ENCODE measurements around the gene SLC47A2. TPM values are rescaled to one million over a fixed set of nuclear protein-coding genes. Genes with fewer than 3 reads are reported as not detected.

The SLC47A2 gene
- total and polyA plus RNA-seq, 8 donors: 0.78 TPM; not detected in 7

- 93 to 98% (median 96%) methylated on average over 5 to 14 of the region's 14 CpGs for WGBS, 5 donors
- TF ChIP-seq EP300 (IDR thresholded peaks at IDR 0.05): no peak
- TF ChIP-seq, protein P1, sequence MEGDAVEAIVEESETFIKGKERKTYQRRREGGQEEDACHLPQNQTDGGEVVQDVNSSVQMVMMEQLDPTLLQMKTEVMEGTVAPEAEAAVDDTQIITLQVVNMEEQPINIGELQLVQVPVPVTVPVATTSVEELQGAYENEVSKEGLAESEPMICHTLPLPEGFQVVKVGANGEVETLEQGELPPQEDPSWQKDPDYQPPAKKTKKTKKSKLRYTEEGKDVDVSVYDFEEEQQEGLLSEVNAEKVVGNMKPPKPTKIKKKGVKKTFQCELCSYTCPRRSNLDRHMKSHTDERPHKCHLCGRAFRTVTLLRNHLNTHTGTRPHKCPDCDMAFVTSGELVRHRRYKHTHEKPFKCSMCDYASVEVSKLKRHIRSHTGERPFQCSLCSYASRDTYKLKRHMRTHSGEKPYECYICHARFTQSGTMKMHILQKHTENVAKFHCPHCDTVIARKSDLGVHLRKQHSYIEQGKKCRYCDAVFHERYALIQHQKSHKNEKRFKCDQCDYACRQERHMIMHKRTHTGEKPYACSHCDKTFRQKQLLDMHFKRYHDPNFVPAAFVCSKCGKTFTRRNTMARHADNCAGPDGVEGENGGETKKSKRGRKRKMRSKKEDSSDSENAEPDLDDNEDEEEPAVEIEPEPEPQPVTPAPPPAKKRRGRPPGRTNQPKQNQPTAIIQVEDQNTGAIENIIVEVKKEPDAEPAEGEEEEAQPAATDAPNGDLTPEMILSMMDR (IDR thresholded peaks at IDR 0.05): no peak
- no peak for TF ChIP-seq POLR2A (IDR thresholded peaks at IDR 0.05)
- no peak for TF ChIP-seq POLR2AphosphoS5 (IDR thresholded peaks at IDR 0.05)
Measured at GRCh38 chr17:19738073-19738449, 21.7 kb upstream of the SLC47A2 start.

GRCh38 chr17:19737305-19738072 is 21.1 kb upstream of the SLC47A2 start:
- intact Hi-C loops (cut with DNase I; ENCODE audit: low total_unique reads): no loop called here
- no peak for TF ChIP-seq POLR2A (IDR thresholded peaks at IDR 0.05)
- no peak for TF ChIP-seq EP300 (IDR thresholded peaks at IDR 0.05)
- TF ChIP-seq, protein P1 (IDR thresholded peaks at IDR 0.05): no peak
- TF ChIP-seq POLR2AphosphoS5 (IDR thresholded peaks at IDR 0.05): no peak

More at GRCh38 chr17:19738073-19738449, 21.7 kb upstream of the SLC47A2 start:
- intact Hi-C loops (cut with DNase I; ENCODE audit: low total_unique reads): no loop called here
- H3K27ac ChIP-seq: no peak overlapping the region
- no peak for DNase-seq
- H3K36me3 ChIP-seq: peaks cover 0 to 25% (median 10%) of the 10 kb centered on the region in 4 donors
- H3K27me3 ChIP-seq: no peaks in the 10 kb centered on the region
- H3K4me3 ChIP-seq: no peak overlapping the region
- peaks cover 0 to 10% (median 4%) of the 10 kb centered on the region in 4 donors for H3K4me1 ChIP-seq
- no peaks in the 10 kb centered on the region for H3K9me3 ChIP-seq

DNA sequence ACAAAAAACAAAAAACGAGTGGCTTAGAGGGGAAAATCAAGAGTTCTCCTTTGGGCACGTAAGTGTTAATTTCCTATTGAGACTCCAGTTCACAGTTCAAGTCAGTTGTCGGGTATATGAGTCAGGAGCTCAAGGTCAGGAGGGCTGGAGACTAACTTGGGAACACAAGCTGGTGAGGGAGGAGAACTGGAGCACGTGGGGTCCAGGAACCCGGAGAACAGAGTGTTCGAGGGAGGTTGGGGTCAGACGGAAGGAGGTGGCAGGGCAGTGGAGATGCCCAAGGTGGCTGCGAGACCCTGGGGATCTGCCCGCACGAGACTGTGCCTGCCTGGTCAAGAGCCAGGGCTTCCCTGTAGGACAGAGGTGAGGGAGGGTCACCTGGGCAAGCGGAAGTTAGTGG is 19.7 kb upstream of the SLC47A2 start:
- H3K36me3 ChIP-seq: peaks cover 0 to 25% (median 10%) of the 10 kb centered on the region in 4 donors
- H3K27ac ChIP-seq: peak overlapping the region in 1 of 5 donors; percentile 5
- intact Hi-C loops (cut with DNase I; ENCODE audit: low total_unique reads): no loop called here
- H3K4me1 ChIP-seq: peaks cover 0 to 10% (median 4%) of the 10 kb centered on the region in 4 donors
- 67 to 75% (median 71%) methylated on average over 11 of the region's 11 CpGs for WGBS, 5 donors
- H3K4me3 ChIP-seq: no peak overlapping the region
- no peak for DNase-seq
- no peak for TF ChIP-seq POLR2A (IDR thresholded peaks at IDR 0.05)
- no peak for TF ChIP-seq EP300 (IDR thresholded peaks at IDR 0.05)
- TF ChIP-seq, protein P1 (IDR thresholded peaks at IDR 0.05): no peak
- H3K9me3 ChIP-seq: no peaks in the 10 kb centered on the region
- no peaks in the 10 kb centered on the region for H3K27me3 ChIP-seq

More at GRCh38 chr17:19737305-19738072, 21.1 kb upstream of the SLC47A2 start:
- no peaks in the 10 kb centered on the region for H3K27me3 ChIP-seq
- 79 to 87% (median 82%) methylated on average over 10 to 15 of the region's 15 CpGs for WGBS, 5 donors
- H3K4me3 ChIP-seq: no peak overlapping the region
- H3K36me3 ChIP-seq: peaks cover 0 to 25% (median 10%) of the 10 kb centered on the region in 4 donors
- DNase-seq: no peak
- no peaks in the 10 kb centered on the region for H3K9me3 ChIP-seq
- H3K4me1 ChIP-seq: peaks cover 0 to 10% (median 4%) of the 10 kb centered on the region in 4 donors
- H3K27ac ChIP-seq: no peak overlapping the region

DNA sequence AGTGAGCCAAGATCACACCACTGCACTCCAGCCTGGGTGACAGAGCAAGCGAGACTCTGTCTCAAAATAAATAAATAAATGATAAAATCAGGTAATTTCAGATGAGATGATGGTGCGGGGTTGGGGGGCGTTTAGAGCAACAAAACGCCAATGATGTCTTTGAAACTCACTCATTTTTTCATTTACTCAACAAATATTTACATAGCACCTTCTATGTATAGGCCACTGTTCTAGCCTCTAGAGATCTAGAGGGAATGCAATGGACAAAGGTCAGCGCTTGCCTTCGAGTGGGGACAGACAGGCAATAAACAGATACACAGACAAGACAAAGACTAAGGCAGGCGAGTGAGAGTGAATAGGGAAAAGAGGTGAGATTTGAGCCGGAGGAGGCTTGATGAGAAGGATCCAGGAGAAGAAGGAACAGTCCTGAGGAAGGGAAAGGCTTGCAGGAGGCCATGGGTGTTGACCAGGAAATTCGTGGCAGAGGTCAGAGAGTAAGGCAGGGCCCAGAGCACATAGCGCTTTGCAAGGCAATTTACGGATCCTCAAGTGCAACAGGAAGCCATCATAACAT is 17.7 kb upstream of the SLC47A2 start:
- no peak for DNase-seq
- Histone ChIP-seq H3K27me3 (no peaks in the 10 kb centered on the region), H3K9me3 (no peaks in the 10 kb centered on the region), H3K36me3 (peaks cover 0 to 11% (median 4%) of the 10 kb centered on the region in 4 donors), H3K4me3 (no peak overlapping the region), H3K4me1 (peaks cover 0 to 17% (median 8%) of the 10 kb centered on the region in 4 donors), H3K27ac (peak overlapping the region in 1 of 5 donors; percentile 13)
- TF ChIP-seq, protein P1 (IDR thresholded peaks at IDR 0.05): no peak
- TF ChIP-seq EP300 (IDR thresholded peaks at IDR 0.05): no peak
- TF ChIP-seq POLR2AphosphoS5 (IDR thresholded peaks at IDR 0.05): peak in 1 of 3 donors; percentile 20
- no peak for TF ChIP-seq POLR2A (IDR thresholded peaks at IDR 0.05)
- intact Hi-C loops (cut with DNase I; ENCODE audit: low total_unique reads): no loop called here
- WGBS, 5 donors: 44 to 60% (median 52%) methylated on average over 10 to 11 of the region's 11 CpGs

Data from stomach (tissue), 9 donors.